Astrocyte of the hippocampus (primary cell): ENCODE measurements around the gene ECE1.

ENCODE experiments used
- DNase-seq: peaks from one replicate; pipeline ENCODE4 v3.0.0; 2011; ENCODE audit warnings: low read depth, low spot score

ECE1 gene

DNA sequence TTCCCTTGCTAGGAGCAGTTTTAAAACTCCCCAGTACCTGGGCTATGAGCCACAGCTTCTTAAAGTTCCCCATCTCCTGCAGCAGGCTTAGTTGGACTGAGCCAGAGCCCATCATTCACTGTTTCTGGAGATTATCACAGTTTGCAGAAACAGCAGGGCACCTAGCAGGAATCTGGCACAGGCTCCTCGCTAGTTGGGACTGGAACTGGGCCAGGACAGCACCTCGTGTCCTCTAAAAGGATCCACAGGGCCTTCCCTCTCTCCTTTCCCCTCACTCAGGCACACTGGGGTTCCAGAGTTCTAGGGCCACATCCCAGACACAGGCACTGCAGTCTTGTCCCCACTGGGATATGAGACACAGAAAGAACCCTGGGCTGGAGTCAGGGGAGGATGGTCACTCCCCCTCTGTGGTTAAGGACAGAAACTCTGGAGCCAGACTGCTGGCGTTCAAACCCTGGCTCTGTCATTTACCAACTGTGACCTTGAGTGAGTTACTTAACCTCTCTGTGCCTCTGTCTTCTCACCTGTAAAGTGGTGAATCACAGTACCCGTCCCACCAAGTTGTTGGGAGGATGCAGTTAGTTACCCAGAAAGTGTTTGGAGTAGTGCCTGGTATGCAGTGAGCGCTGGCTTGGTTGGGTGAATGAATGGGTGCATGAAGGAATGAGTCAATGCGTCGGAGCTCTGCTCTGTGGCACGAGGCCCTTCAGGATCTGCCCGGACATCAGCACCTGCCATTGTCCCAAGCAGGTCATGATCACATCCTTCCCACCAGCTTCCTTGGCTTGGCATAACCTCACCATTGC is 18.8 kb upstream of the ECE1 start:
- DNase-seq: peak; percentile 70

DNA sequence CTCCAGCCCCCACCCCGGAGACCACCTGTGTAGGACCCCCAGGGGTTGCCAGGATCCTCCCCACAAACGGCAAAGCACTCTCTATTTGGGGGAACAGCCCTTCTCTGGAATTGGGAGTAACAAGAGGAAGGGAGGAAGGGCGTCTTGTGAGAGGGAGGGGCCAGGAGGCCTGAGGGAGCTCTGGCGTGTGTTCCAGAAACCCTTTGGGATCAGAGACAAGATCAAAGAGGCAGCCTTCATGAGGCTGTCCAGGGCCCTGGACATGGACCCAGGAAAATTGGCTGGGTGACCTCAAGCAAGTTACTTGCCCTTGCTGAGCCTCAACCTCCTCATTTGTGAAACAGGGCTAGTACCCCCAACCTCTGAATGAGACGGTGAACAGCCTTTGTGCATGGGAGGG is 18.1 kb upstream of the ECE1 start:
- DNase-seq: no peak

DNA sequence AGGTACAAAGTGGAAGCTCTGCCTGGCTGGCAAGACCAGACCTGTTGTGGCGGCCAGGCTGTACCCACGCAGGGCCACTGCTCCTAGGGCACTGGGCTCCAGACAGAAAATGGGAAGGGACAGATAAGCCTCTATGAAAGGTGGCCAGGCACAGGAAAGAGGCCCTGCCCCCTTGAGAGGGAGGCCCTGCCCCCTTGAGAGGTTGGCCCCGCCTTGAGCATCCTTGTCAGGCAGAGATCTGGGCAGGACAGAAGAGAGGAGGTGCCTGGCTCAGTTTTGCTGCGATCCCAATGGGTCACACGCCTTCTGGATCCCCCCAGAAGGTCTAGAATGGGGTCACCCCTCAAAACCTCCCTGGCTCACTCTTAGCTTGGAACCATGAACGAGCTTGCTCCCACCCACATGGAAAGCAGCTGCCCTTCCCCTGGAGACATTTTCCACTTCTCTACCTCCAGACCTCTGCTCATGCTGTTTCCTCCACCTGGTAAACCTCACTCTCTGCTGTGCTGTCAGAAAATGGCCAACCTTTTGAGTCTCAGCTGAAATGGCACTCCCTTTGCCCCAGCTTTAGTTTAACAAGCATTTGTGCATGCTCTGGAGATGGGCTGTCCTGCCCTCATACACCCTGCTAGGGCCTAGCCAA is 17.5 kb upstream of the ECE1 start:
- no peak for DNase-seq

DNA sequence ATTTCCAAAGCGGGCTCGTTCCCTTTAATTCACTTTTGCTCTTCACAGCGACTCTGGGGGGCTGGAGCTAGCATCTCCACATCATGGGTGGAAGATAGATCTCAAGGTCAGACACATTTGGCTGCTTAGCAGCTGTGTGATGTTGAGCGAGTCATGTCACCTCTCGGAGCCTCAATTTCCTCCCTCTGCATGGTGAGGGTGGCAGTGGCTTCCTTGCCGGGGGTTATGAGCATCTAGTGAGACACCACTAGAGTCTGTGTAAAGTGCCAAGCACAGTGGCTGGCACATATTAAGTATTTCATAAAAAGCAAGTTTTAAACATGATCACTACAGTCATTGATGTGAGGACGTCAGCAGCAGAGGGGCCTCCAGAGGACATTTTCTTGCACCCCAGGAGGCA is 16.9 kb upstream of the ECE1 start:
- no peak for DNase-seq

DNA sequence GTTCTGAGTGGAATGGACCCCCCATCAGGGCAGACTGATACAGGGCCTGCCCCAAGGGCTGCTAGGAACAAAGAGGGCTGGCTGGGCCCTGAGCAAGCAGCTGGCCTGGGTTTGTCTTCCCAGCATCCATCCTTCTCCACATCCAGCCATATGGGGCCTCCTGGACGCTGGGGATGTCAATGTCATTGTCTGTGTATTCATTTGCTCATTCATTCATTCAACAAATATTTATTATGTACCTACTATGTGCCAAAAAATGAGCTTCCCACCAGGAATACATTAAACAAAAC is 15.6 kb upstream of the ECE1 start:
- no peak for DNase-seq

DNA sequence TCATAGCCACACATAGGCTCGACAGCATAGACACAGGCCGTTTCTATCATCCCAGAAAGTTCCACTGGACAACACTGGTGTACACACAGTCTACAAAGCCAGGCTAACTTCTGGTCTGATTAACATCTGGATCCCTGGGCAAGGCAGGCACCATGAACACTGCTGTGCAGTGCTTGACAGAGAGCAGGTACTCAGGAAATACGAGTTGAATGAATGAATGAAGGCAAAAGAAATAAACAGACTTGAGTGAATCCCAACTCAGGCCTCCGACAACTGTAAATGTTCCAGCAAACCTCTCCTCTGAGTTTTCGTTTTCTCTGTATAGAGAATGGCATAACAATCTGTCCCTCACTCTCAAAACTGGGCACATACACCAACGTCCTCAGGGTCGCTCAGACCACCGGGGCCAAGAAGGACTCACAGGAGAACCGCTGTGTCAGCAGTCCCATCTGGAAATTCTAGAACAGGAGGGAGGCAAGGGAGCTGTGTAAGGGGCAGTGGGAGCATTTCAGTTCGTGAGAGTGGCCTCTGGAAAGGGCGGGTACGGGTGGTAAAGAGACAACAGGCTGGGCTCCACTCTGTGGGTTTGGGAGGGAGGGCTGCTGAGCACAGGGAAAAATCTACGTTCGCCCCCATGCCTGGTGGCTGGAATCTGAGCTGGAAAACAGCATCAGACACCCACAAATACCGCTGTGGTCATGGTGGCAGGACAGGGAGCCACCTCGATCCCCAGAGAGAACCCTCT is 15.1 kb upstream of the ECE1 start:
- DNase-seq: no peak

DNA sequence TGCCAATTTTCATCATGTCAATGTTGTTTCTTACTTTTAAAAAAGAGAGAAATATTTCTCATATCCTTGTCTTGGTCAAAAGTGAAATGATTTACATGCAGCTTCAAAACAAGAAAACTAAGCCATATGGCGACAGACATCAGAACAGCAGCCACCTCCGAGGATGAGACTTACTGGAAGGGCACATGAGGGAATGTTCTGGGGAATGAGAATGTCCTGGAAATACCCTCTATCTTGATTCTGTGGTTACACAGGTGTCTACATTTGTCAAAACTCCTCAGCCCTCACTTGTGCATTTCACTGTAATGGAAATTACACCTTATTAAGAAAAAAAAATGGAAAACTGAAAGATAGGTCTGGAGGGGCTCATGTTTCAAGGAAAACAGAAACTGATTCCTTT is 14.2 kb upstream of the ECE1 start:
- DNase-seq: no peak

DNA sequence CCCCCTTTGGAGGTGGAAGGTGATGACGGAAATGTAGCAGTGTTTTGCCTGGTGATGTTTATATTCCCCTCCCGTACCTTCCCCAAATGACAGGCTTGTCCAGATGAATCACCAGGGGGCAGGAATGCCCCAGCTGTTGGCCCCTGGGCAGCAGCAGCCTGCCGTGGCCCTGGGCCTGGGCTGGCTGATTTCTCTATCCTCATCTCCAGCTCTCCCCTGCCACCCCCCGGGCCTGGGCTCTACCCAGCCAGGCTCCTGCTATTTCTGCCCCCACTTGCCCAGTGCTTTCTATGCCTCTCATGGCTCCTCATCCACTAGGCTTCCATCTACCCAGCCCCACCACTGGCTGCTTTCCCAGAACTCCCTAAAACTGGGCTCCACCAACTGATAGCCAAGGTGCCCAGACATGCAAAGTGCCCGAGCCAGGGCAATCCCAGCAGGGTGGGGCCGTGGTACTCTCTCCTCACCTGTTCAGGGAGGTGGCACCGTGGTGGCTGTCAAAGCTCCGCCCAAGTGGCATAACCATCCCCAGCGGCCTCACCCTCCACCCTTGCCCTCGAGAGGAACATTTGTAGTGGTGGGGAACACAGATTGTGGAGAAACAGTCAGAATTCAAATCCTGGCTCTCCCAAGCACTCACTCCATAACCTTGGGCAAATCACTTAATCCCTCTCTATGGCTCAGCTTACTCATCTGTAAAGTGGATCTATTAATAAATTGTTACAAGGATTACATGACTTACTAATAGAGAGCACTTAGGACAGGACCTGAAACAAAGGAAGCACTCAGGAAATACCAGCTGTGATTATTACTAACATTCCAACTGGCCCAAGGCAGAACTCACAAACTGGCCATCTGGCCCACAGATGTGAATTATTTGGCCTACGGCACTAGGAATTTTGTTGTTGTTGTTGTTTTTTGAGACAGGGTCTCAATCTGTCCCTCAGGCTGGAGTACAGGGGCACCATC is 12.8 kb upstream of the ECE1 start:
- DNase-seq: no peak

DNA sequence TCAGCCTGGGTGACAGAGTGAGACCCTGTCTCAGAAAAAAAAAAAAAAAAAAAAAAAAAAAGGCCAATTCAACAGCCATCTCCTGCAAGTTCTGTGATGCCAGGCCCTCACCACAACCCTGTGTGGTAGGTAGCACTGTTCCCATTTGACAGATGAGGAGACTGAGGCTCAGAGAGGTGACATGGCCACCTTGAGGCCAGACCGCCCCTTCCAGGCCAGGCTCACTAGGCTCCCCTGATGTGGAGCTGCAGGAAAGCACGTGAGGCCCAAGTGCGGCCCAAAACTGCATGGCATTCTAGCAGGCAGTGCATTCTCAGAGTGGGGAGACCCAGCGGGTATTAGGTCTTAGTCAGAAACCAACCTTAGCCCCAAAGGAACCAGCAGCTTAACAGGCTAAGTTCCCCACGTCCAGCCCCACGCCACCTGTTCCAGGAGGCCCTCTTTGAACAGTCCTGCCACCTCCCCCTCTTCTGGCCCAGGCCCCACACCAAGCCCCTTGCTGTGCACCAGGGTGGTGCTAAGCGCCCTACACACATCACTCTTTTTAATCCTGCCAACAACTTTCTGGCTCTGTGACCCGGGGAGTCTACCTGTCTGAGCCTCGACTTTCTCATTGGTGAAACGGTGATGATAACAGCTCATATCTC is 11.7 kb upstream of the ECE1 start:
- DNase-seq: no peak

DNA sequence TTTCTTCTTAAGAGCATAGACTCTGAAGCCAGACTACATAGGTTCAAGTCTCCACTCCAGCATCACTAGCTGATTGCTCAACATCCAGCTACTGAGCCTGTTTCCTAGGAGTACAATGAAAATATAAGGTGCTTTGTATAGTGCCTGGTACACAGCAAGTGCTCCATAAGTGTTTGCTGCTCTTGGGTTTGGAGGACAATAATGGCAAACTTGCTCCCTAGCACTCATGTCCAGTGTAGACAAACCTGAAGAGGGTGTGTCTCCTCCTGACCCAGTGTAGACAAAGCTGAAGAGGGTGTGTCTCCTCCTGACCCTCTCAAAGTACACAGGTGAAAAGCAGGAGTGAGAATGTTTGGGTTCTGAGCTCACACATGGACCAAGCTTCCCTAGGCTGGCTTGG is 10.5 kb upstream of the ECE1 start:
- no peak for DNase-seq

DNA sequence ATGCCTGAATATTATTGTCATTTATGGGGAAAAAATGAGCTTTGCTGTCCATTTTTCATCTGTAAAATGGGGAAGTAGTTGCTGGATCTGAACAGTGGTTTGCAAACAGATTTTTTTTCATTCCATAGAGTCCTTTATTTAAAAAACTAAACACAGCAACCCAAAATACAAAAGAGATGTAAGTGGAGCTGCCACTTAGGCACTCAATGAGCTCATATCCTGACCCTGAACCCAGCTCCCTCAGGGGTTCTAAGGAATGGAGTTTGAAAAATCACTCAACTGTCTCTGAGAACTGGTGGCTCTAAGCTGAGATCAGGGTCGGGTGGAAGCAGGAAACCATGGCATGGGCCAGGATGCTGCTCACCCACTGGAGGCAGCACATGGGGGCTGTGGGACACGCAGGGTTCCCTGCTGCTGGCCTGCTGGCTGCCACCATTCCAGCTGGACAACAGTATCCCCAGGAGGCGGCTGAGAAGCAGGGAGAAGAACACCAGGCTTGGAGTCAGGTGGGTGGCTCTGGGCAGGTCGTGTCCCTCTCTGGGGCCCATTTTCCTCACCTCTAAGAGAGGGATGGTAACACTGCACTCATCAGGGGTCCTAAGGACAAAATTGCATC is 9.6 kb upstream of the ECE1 start:
- no peak for DNase-seq

DNA sequence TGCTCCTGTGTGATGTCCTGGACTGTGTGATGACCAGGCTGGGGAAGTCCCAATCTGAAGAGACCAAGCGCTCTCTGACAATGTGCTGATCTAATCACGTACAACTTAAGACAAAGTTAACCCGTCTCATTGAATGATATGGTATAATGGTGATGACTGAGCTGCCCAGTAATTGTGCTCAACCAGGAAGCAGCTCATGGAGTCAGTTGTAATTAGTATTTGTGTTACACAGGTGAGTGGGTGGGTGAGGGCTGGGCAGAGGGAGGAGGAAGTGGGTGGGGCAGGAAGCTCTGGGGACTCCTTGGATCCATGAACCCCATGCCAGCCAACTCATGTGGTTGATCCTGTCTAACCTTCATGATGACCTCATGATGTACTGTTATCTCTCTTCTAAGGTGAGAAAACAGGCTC is 8.7 kb upstream of the ECE1 start:
- DNase-seq: no peak

DNA sequence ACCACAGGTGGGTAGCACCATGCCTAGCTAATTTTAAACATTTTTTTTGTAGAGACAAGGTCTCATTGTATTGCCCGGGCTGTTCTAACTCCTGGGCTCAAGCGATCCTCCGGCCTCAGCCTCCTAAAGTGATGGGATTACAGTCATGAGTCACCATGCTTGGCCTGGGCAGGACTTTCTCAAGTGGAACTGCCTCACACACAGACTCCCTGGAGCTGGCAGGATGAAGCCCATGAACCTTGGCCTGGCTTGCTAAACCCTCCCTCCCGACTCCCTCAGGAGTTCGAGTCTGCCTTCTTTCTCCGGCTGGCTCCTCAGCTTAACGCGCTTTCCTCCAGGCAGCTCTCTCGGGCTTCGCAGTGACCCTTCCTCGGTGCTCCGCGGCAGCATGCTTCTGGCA is 7.7 kb upstream of the ECE1 start:
- no peak for DNase-seq

DNA sequence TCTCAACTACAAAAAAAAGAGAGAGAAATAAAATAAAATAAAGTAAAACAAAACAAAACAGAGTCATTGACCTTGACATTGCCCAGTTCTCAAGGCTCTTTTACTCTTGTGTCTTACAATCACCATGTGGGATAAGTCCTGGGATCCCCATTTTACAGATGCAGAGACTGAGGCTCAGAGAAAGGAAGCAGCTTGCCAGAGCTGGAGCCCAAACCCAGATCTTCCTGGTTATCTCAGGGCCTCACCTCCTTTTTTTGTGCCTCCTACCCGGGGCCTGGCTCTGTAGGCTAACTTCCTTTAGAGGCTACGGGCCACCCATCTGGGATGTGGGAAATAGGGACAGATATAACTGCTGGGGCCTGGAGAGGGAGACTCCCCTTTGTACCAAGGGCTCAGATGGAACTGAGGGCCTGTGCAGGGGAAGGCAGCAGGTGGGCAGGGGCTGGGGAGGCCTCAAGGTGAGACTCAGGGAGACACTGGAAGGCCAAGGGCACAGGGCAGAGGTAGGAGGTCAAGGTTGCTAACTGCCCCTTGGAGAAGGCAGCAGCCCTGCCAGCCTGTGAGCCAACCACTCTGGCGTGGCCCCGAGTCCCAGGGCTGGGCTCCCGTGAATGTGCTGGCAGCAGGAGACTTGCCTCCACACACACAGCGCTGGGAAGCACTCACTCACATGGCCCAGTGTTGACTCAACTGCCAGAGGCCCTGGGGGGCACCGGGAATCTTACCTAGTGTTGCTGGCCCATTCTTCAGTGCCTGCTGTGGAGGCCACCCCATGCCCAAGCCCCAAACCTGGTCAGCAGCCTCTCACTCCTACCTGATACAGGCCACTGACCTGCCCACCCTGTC is 6.5 kb upstream of the ECE1 start:
- DNase-seq: no peak

DNA sequence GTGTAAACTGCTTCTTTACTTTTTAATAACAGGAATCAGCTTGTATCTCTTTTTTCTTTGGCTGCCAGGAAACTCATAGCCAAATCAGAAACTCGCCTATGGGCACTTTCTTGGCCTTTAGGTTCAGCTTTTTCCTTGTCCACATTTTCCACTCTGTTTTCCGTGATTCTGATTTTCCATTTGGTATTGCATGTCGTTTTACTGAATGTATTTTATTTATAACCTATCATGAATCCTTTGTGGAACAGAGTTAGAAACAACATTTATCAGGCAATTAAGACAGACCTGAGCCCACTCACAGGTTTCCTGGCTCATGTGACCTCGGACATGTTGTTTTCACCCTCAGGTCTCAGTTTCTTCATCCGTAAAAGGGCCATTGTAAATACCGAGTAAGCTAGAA is 5.3 kb upstream of the ECE1 start:
- DNase-seq: no peak

DNA sequence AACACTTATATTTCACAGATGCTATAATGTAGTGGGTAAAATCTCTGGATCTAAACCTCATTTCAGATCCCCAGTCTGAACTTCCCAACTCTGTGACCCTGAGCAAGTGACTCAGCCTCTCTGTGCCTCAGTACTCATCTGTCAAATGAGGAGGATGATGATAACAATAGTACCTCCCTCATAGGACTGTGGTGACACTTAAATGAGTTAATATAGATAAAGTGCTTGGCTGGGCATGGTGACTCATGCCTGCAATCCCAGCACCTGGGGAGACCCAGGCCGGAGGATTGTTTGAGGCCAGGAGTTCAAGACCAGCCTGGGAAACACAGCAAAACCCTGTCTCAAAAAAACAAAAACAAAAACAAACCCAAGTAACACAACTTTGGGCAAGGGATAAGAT is 4.7 kb upstream of the ECE1 start:
- no peak for DNase-seq

DNA sequence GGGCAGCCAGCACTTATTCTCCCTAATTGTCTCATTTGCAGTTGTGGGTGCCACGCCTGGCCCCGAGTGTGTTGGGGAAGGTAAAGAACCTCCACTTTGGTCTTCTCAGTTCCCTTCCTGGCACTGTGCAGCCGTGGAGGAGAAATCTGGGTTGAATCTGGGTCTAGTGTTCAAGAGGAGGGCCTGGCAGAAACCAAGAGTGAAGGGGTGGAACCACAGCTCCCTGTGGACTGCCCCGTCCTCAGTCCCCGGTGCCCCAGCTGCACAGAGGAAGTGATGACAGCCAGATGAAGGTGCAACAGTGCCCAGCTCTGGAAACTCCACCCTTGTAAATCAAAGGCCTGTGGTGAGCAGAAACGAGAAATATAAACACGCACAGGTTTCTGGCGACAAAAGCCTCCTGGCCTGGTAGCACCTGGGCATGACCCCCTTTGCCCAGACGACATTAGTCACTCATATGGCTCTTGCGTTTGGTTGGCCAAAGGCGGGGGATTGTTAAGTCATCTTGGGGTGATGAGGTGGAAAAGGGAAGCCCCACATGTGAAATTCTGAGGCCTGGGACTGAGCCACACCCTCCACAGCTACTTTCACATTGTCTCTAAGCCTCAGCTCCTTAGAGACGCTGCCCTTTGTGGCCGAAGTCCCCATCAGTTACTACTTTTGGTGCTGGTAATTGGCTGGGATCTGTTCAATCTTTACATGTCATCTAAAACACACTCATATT is 4.2 kb upstream of the ECE1 start:
- no peak for DNase-seq

DNA sequence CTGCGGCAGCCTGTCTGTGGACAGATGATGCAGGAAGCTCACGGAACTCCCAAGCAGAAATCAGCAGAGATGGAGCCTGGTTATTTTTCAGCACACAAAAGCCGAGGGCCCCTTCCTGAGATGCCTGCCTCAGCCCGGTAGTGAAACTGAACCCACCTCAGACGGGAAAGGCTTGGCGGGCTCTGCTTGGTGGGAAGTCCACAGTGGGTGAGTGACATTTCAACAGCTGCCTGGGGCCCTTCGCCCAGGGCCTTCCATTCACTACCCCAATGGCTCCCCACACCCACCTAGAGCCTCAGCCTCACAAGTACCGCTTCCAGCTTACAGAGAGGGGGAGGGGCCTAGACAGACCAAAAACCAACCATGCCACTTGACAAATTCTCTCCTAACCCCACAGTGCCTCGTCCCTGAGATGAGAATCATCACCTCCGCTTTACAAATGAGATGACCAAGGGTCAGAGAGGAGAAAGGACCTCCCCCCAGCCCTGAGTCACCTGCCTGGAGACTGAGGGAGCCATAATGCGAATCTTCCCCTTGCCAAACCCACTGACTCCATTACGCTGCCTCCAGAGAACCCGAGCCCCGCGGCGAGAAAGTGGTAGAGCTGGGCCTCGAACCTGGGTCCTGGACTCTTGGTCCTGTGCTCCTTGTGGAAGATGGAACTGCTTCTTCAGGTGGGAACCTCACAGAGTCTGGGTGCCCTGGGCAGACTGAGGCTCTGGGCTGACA is 3.4 kb upstream of the ECE1 start:
- no peak for DNase-seq
